IPS DF 6.9 (cell line): ENCODE results near the gene TMEM135.
"Not testable (repeated sequence)": the region's sequence is repeated elsewhere in the genome, so short reads cannot be mapped to it uniquely, and the experiment has no call there.

ENCODE experiments used
- DNase-seq: peaks from one replicate; pipeline ENCODE4 v3.0.0-alpha.2; 2013; ENCODE audit warnings: low read depth, low spot score
- H3K27ac ChIP-seq: one replicate; pipeline ENCODE4 v1.5.1; 2013; ENCODE audit warnings: low read length, control low read depth
- H3K27me3 ChIP-seq: 2 replicates; pipeline ENCODE4 v1.6.1; 2013; ENCODE audit warnings: mild to moderate bottlenecking, low read length; ENCODE audit not compliant: control insufficient read depth, insufficient read depth
- H3K36me3 ChIP-seq: 2 replicates; pipeline ENCODE4 v1.6.1; 2013; ENCODE audit warnings: low read length; ENCODE audit not compliant: control insufficient read depth, insufficient read depth
- H3K4me1 ChIP-seq: 2 replicates; pipeline ENCODE4 v1.6.1; 2013; ENCODE audit warnings: low read length; ENCODE audit not compliant: control insufficient read depth, insufficient read depth
- H3K4me3 ChIP-seq: 2 replicates; pipeline ENCODE4 v1.5.1; 2013; ENCODE audit warnings: mild to moderate bottlenecking, low read length
- H3K9me3 ChIP-seq: 2 replicates; pipeline ENCODE4 v1.6.1; 2013; ENCODE audit warnings: low read length, inconsistent platforms; ENCODE audit not compliant: control insufficient read depth, insufficient read depth
- WGBS: extraction: QIAGEN DNeasy Blood & Tissue Kit; methylation state at CpG from one replicate; pipeline ENCODE4 v1.1.7; 2013; ENCODE audit warnings: mixed read lengths, missing lambda C conversion rate; ENCODE audit not compliant: insufficient read length, insufficient coverage; 5-methylcytosine and 5-hydroxymethylcytosine counted together

The TMEM135 gene

GRCh38 chr11:87169076-87169475 lies 131.3 kb downstream of the TMEM135 start:
- not testable (repeated sequence) for H3K4me3 ChIP-seq, H3K27ac ChIP-seq, DNase-seq, H3K36me3 ChIP-seq, H3K27me3 ChIP-seq, H3K4me1 ChIP-seq, H3K9me3 ChIP-seq
- no CpG with 5 or more reads among the region's 3 CpGs for WGBS

GRCh38 chr11:87173185-87174039 lies 135.7 kb downstream of the TMEM135 start:
- WGBS: no CpG with 5 or more reads among the region's 3 CpGs
- no peak for DNase-seq
- Histone ChIP-seq H3K4me1 (no peaks in the 10 kb centered on the region), H3K9me3 (no peaks in the 10 kb centered on the region; the same call in 1 of the 2 replicates), H3K27ac (no peak overlapping the region), H3K36me3 (no peaks in the 10 kb centered on the region), H3K27me3 (no peaks in the 10 kb centered on the region), H3K4me3 (no peak overlapping the region)

- no peak for DNase-seq
- Histone ChIP-seq H3K4me3 (no peak overlapping the region), H3K27me3 (no peaks in the 10 kb centered on the region), H3K27ac (no peak overlapping the region), H3K9me3 (no peaks in the 10 kb centered on the region; the same call in 1 of the 2 replicates), H3K4me1 (no peaks in the 10 kb centered on the region), H3K36me3 (no peaks in the 10 kb centered on the region)
Observed at GRCh38 chr11:87174870-87175269, 137.1 kb downstream of the TMEM135 start.

- Histone ChIP-seq H3K4me1 (no peaks in the 10 kb centered on the region), H3K9me3 (no peaks in the 10 kb centered on the region; the same call in 1 of the 2 replicates), H3K27me3 (no peaks in the 10 kb centered on the region), H3K36me3 (no peaks in the 10 kb centered on the region), H3K27ac (no peak overlapping the region), H3K4me3 (no peak overlapping the region)
- peak; percentile 18 for DNase-seq
- WGBS: no CpG with 5 or more reads among the region's 2 CpGs
Observed at GRCh38 chr11:87176044-87176443, 138.3 kb downstream of the TMEM135 start.

- H3K4me1 ChIP-seq: no peaks in the 10 kb centered on the region
- H3K27ac ChIP-seq: no peak overlapping the region
- H3K9me3 ChIP-seq: no peaks in the 10 kb centered on the region; the same call in 1 of the 2 replicates
- no peak for DNase-seq
- H3K4me3 ChIP-seq: no peak overlapping the region
- no peaks in the 10 kb centered on the region for H3K27me3 ChIP-seq
- H3K36me3 ChIP-seq: no peaks in the 10 kb centered on the region
- WGBS: no CpG with 5 or more reads among the region's 1 CpG
Observed at GRCh38 chr11:87179621-87180020, 141.9 kb downstream of the TMEM135 start.

- H3K27ac ChIP-seq: no peak overlapping the region
- H3K36me3 ChIP-seq: no peaks in the 10 kb centered on the region
- no peaks in the 10 kb centered on the region for H3K4me1 ChIP-seq
- H3K27me3 ChIP-seq: no peaks in the 10 kb centered on the region
- H3K4me3 ChIP-seq: no peak overlapping the region
- no peak for DNase-seq
- no CpG with 5 or more reads among the region's 2 CpGs for WGBS
- no peaks in the 10 kb centered on the region; the same call in 1 of the 2 replicates for H3K9me3 ChIP-seq
Observed at GRCh38 chr11:87180742-87181141, 143.0 kb downstream of the TMEM135 start.

- no peak for DNase-seq
- Histone ChIP-seq H3K4me1 (no peaks in the 10 kb centered on the region), H3K4me3 (no peak overlapping the region), H3K27ac (no peak overlapping the region), H3K36me3 (no peaks in the 10 kb centered on the region), H3K27me3 (no peaks in the 10 kb centered on the region), H3K9me3 (no peaks in the 10 kb centered on the region; the same call in 1 of the 2 replicates)
- no CpG with 5 or more reads among the region's 3 CpGs for WGBS
Observed at GRCh38 chr11:87181143-87181542, 143.4 kb downstream of the TMEM135 start.

GRCh38 chr11:87185228-87185627 lies 147.5 kb downstream of the TMEM135 start:
- no CpG with 5 or more reads among the region's 2 CpGs for WGBS
- Histone ChIP-seq H3K4me3 (no peak overlapping the region), H3K27ac (no peak overlapping the region), H3K36me3 (no peaks in the 10 kb centered on the region), H3K27me3 (no peaks in the 10 kb centered on the region), H3K9me3 (no peaks in the 10 kb centered on the region), H3K4me1 (no peaks in the 10 kb centered on the region)
- DNase-seq: no peak

- no peaks in the 10 kb centered on the region for H3K36me3 ChIP-seq
- no peak for DNase-seq
- H3K27me3 ChIP-seq: no peaks in the 10 kb centered on the region
- no peaks in the 10 kb centered on the region for H3K4me1 ChIP-seq
- WGBS: no CpG with 5 or more reads among the region's 2 CpGs
- H3K4me3 ChIP-seq: no peak overlapping the region
- no peak overlapping the region for H3K27ac ChIP-seq
- no peaks in the 10 kb centered on the region for H3K9me3 ChIP-seq
Observed at GRCh38 chr11:87187076-87187475, 149.3 kb downstream of the TMEM135 start.

GRCh38 chr11:87187930-87188329 lies 150.2 kb downstream of the TMEM135 start:
- WGBS: no CpG with 5 or more reads among the region's 2 CpGs
- H3K27me3 ChIP-seq: no peaks in the 10 kb centered on the region
- no peaks in the 10 kb centered on the region for H3K4me1 ChIP-seq
- no peaks in the 10 kb centered on the region for H3K9me3 ChIP-seq
- no peak overlapping the region for H3K27ac ChIP-seq
- no peaks in the 10 kb centered on the region for H3K36me3 ChIP-seq
- H3K4me3 ChIP-seq: no peak overlapping the region
- no peak for DNase-seq

GRCh38 chr11:87188396-87188795 lies 150.7 kb downstream of the TMEM135 start:
- not testable (repeated sequence) for H3K36me3 ChIP-seq, DNase-seq, H3K27me3 ChIP-seq, H3K9me3 ChIP-seq, H3K27ac ChIP-seq, H3K4me1 ChIP-seq, H3K4me3 ChIP-seq
- no CpG with 5 or more reads among the region's 8 CpGs for WGBS
